Activated naive CD8-positive, alpha-beta T cell treated with anti-CD3 and anti-CD28 coated beads, Interleukin-2, amount 50 U/mL, for 24 hours (primary cell): ENCODE measurements around the gene REXO4.
A peak's percentile ranks its signal among the peaks of the same experiment; 100 is the strongest.
"Not testable (repeated sequence)": the region's sequence is repeated elsewhere in the genome, so short reads cannot be mapped to it uniquely, and the experiment has no call there.

Source experiments
- ATAC-seq: fragments of 150-1000 bp; cut with Tn5 transposase; one replicate; pipeline ENCODE4 v1.10.0; 2021
- DNase-seq: peaks from one replicate; pipeline ENCODE4 v3.0.0; 2021
- H3K27ac Mint-ChIP-seq: one replicate; pipeline ENCODE4 v1.8.0; 2021; ENCODE audit warnings: mild to moderate bottlenecking, mixed read lengths
- H3K27me3 Mint-ChIP-seq: one replicate; pipeline ENCODE4 v1.8.0; 2021; ENCODE audit warnings: mixed read lengths
- H3K36me3 Mint-ChIP-seq: one replicate; pipeline ENCODE4 v1.8.0; 2021; ENCODE audit warnings: low read depth, mixed read lengths
- H3K4me1 Mint-ChIP-seq: one replicate; pipeline ENCODE4 v1.8.0; 2021; ENCODE audit warnings: mixed read lengths
- H3K4me3 Mint-ChIP-seq: one replicate; pipeline ENCODE4 v1.8.0; 2021; ENCODE audit warnings: mild to moderate bottlenecking, moderate library complexity, mixed read lengths
- H3K9me3 Mint-ChIP-seq: one replicate; pipeline ENCODE4 v1.8.0; 2021; ENCODE audit warnings: mixed read lengths

The REXO4 gene

GRCh38 chr9:133455936-133456335, 38.1 kb upstream of the REXO4 start:
- no peaks in the 10 kb centered on the region for H3K36me3 Mint-ChIP-seq
- H3K27me3 Mint-ChIP-seq = no peaks in the 10 kb centered on the region
- DNase-seq (no peak), ATAC-seq (no peak)
- H3K4me1 Mint-ChIP-seq = peaks cover 2% of the 10 kb centered on the region
- no peak overlapping the region for H3K27ac Mint-ChIP-seq
- H3K4me3 Mint-ChIP-seq = no peak overlapping the region
- no peaks in the 10 kb centered on the region for H3K9me3 Mint-ChIP-seq

GRCh38 chr9:133454943-133455673, 37.3 kb upstream of the REXO4 start:
- H3K27me3 Mint-ChIP-seq = no peaks in the 10 kb centered on the region
- no peaks in the 10 kb centered on the region for H3K9me3 Mint-ChIP-seq
- no peaks in the 10 kb centered on the region for H3K4me1 Mint-ChIP-seq
- ATAC-seq = no peak
- H3K4me3 Mint-ChIP-seq = no peak overlapping the region
- no peak overlapping the region for H3K27ac Mint-ChIP-seq
- DNase-seq = no peak
- no peaks in the 10 kb centered on the region for H3K36me3 Mint-ChIP-seq

- H3K27me3 Mint-ChIP-seq = no peaks in the 10 kb centered on the region
- ATAC-seq (no peak), DNase-seq (no peak)
- H3K36me3 Mint-ChIP-seq = no peaks in the 10 kb centered on the region
- no peaks in the 10 kb centered on the region for H3K9me3 Mint-ChIP-seq
- no peak overlapping the region for H3K4me3 Mint-ChIP-seq
- no peaks in the 10 kb centered on the region for H3K4me1 Mint-ChIP-seq
- no peak overlapping the region for H3K27ac Mint-ChIP-seq
These were observed 36.5 kb upstream of the REXO4 start for GRCh38 chr9:133454325-133454724.

GRCh38 chr9:133453651-133454050, 35.8 kb upstream of the REXO4 start:
- Mint-ChIP-seq H3K36me3 (no peaks in the 10 kb centered on the region), H3K9me3 (no peaks in the 10 kb centered on the region), H3K27ac (no peak overlapping the region), H3K4me1 (no peaks in the 10 kb centered on the region), H3K4me3 (no peak overlapping the region), H3K27me3 (no peaks in the 10 kb centered on the region)
- DNase-seq = no peak
- ATAC-seq = no peak

DNA sequence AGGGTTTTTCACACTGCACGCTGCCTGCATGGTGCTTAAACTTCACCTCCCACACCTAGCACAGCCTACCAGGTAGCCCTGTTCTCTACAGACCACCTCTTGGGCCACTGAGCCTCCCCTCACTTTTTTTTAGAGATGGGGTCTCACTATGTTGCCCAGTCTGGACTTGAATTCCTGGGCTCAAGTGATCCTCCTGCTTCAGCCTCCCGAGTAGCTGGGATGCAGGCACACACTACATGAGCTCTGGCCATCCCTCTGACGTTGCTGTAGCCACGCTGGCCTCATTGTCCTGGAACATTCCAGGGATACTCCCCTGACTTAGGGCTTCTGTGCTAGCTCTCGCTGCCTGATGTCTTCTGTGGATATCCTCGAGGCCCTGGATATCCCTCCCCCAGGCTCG, 34.8 kb upstream of the REXO4 start:
- Mint-ChIP-seq H3K27ac (no peak overlapping the region), H3K4me3 (no peak overlapping the region), H3K27me3 (no peaks in the 10 kb centered on the region), H3K9me3 (no peaks in the 10 kb centered on the region), H3K36me3 (no peaks in the 10 kb centered on the region), H3K4me1 (no peaks in the 10 kb centered on the region)
- DNase-seq (no peak), ATAC-seq (no peak)

DNA sequence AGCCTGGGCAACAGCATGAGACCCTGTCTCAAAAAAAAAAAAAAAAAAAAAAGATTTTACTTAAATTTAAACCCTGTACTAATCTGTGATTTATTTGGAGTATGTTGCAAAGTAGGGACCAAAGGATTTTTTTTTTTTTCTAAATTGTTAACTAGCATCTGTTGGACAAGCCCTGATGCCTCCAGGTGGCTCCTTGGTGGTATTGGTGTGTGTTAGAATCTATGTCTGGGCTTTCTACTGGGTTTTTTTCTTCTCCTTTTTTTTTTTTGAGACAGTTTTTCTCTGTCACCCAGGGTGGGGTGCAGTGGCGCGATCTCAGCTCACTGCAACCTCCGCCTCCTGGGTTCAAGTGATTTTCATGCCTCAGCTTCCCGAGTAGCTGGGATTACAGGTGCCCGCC, 34.1 kb upstream of the REXO4 start:
- H3K9me3 Mint-ChIP-seq, ATAC-seq, DNase-seq, H3K4me3 Mint-ChIP-seq, H3K27me3 Mint-ChIP-seq, H3K27ac Mint-ChIP-seq, H3K4me1 Mint-ChIP-seq, H3K36me3 Mint-ChIP-seq: not testable (repeated sequence)

DNA sequence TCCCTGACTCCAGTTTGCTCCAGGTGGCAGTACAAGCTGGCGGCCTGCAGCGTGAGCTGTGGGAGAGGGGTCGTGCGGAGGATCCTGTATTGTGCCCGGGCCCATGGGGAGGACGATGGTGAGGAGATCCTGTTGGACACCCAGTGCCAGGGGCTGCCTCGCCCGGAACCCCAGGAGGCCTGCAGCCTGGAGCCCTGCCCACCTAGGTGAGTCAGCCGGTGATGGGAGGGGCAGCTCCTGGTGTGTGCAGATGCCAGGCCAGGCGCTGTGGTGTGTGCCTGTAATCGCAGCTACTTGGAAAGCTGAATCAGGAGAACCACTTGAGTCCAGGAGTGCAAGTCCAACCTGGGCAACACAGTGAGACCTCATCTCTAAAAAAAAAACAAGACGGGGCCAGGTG, 31.9 kb upstream of the REXO4 start:
- ATAC-seq = no peak
- Mint-ChIP-seq H3K9me3 (no peaks in the 10 kb centered on the region), H3K4me1 (no peaks in the 10 kb centered on the region), H3K27me3 (no peaks in the 10 kb centered on the region), H3K4me3 (no peak overlapping the region), H3K36me3 (no peaks in the 10 kb centered on the region), H3K27ac (no peak overlapping the region)
- DNase-seq = no peak

DNA sequence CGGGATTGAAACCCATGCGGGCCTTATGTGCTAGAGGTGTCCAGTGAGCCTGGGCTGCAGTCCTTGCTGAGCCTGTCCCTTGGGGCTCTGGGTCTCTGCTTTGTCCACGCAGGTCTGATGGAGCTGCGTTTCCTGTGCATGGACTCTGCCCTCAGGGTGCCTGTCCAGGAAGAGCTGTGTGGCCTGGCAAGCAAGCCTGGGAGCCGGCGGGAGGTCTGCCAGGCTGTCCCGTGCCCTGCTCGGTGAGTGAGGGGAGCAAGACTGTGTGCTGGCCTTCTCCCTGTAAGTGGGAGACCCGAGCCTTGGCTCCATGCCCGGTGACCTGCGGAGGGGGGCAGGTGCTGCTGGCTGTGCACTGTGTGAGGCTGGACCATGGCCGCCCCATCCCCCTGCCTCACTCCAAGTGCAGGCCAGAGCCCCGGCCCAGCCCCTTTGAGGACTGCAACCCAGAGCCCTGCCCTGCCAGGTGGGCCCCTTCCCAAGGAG, 30.7 kb upstream of the REXO4 start:
- H3K4me3 Mint-ChIP-seq = no peak overlapping the region
- no peak for ATAC-seq
- no peaks in the 10 kb centered on the region for H3K27me3 Mint-ChIP-seq
- no peaks in the 10 kb centered on the region for H3K9me3 Mint-ChIP-seq
- DNase-seq = no peak
- H3K36me3 Mint-ChIP-seq = no peaks in the 10 kb centered on the region
- H3K27ac Mint-ChIP-seq = no peak overlapping the region
- H3K4me1 Mint-ChIP-seq = no peaks in the 10 kb centered on the region

DNA sequence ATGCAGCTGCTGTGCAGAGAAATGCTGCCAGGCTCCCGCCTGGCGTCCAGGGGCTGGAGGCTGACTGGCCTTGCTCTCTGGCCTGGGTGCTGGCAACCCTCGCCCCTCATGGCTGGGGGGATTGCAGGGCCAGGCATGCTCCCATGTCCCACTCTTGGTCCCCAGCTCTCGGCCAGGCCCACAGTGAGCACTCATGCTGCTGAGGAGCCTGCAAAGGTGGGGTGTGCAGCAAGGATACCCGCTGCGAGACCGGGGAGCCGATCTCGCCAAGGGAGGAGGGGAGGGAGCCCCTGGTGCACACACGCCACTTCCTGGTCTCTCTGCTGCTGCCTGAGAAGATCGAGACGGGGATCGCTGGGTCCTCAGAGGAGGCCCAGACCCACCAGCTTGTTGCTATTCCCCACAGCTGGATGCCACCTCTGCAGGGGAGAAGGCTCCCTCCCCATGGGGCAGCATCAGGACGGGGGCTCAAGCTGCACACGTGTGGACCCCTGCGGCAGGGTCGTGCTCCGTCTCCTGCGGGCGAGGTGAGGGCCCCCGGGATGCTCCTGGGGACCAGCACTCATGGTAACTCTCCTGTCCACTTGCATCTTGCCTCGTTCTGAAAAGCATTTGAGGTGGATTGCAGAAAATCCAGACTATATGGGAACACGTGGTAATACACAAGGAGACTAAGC, 27.6 kb upstream of the REXO4 start:
- Mint-ChIP-seq H3K27ac (no peak overlapping the region), H3K9me3 (no peaks in the 10 kb centered on the region), H3K27me3 (no peaks in the 10 kb centered on the region), H3K36me3 (no peaks in the 10 kb centered on the region), H3K4me1 (peaks cover 3% of the 10 kb centered on the region), H3K4me3 (no peak overlapping the region)
- no peak for ATAC-seq
- DNase-seq = no peak

DNA sequence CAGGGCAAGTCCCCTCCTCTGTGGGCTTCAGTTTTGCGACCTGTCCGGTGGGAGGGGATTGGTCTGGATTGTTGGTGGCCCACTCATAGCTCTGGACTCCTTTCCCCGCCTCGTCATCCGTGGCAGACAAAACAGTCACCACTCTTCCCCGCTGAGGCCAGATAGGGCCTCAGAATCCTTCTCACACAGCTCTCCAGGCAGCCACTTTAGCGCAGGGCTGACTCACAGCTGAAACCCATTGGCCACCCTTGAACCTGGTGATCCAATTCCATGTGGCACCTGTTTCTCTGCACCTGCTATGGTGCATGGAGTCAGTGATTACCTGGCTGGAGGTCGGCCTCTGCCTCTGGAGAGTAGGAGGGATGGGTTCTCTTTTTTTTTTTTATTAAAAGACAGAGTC, 26.2 kb upstream of the REXO4 start:
- H3K4me3 Mint-ChIP-seq = no peak overlapping the region
- ATAC-seq (no peak), DNase-seq (no peak)
- H3K27ac Mint-ChIP-seq = no peak overlapping the region
- no peaks in the 10 kb centered on the region for H3K36me3 Mint-ChIP-seq
- no peaks in the 10 kb centered on the region for H3K9me3 Mint-ChIP-seq
- H3K4me1 Mint-ChIP-seq = peaks cover 7% of the 10 kb centered on the region
- no peaks in the 10 kb centered on the region for H3K27me3 Mint-ChIP-seq

- Mint-ChIP-seq H3K27me3 (no peaks in the 10 kb centered on the region), H3K4me3 (no peak overlapping the region), H3K36me3 (no peaks in the 10 kb centered on the region), H3K27ac (no peak overlapping the region), H3K9me3 (no peaks in the 10 kb centered on the region), H3K4me1 (peaks cover 7% of the 10 kb centered on the region)
- ATAC-seq (no peak), DNase-seq (no peak)
These were observed 25.4 kb upstream of the REXO4 start for GRCh38 chr9:133443248-133443647.

DNA sequence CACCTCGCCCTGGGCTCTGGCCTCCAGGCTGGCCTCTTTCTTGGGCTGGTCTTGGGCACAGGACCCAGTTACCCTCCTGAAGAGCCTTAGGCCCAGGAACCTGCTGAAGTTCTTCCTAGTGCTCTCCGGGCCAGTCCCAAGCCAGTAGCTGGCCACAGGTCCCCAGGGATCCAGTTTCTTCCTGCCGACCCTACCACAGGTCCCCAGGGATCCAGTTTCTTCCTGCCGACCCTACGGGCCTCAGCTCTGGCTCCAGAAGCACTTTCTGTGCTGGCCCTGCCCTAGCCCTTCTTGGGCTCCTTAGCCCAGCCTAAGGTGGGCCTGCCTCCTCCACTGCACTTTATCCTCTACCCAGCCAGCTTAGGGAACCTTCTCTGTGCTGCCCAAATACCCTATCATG, 23.8 kb upstream of the REXO4 start:
- peaks cover 7% of the 10 kb centered on the region for H3K4me1 Mint-ChIP-seq
- H3K36me3 Mint-ChIP-seq = no peaks in the 10 kb centered on the region
- no peaks in the 10 kb centered on the region for H3K9me3 Mint-ChIP-seq
- no peak overlapping the region for H3K4me3 Mint-ChIP-seq
- H3K27me3 Mint-ChIP-seq = no peaks in the 10 kb centered on the region
- no peak for ATAC-seq
- no peak overlapping the region for H3K27ac Mint-ChIP-seq
- no peak for DNase-seq

- DNase-seq = no peak
- Mint-ChIP-seq H3K4me1 (peaks cover 7% of the 10 kb centered on the region), H3K4me3 (no peak overlapping the region), H3K9me3 (no peaks in the 10 kb centered on the region), H3K27ac (no peak overlapping the region), H3K27me3 (no peaks in the 10 kb centered on the region), H3K36me3 (no peaks in the 10 kb centered on the region)
- no peak for ATAC-seq
These were observed 23.1 kb upstream of the REXO4 start for GRCh38 chr9:133440874-133441273.

GRCh38 chr9:133439337-133439736, 21.5 kb upstream of the REXO4 start:
- no peaks in the 10 kb centered on the region for H3K9me3 Mint-ChIP-seq
- H3K4me3 Mint-ChIP-seq = no peak overlapping the region
- H3K4me1 Mint-ChIP-seq = peaks cover 7% of the 10 kb centered on the region
- peak; percentile 35 for ATAC-seq
- no peak for DNase-seq
- no peaks in the 10 kb centered on the region for H3K36me3 Mint-ChIP-seq
- no peak overlapping the region for H3K27ac Mint-ChIP-seq
- H3K27me3 Mint-ChIP-seq = no peaks in the 10 kb centered on the region

DNA sequence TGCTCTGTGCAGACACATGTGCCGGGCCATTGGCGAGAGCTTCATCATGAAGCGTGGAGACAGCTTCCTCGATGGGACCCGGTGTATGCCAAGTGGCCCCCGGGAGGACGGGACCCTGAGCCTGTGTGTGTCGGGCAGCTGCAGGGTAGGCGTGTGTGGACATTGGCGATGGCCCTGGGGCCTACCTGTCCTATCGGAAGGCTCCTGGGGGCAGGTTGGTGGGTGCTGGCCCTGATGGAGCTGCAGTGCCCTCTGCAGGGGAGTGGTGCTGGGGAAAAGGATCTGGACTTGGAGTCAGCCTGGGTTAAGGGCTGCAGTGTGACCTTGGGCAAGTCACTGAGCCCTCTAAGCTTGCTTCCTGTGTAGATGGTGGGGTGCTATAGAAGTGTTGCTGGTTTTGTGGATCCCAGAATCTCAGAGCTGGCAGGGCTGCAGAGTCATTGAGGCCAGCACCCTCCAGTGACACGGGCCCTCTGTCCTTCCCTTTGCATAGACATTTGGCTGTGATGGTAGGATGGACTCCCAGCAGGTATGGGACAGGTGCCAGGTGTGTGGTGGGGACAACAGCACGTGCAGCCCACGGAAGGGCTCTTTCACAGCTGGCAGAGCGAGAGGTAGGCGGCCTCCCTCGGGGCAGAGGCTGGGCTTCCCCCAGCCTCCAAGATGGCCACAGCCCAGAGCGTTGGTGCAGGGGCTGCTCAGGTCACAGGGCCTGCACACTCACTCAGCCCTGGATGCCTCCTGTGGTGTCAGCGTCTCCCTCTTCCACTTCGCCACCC, 20.1 kb upstream of the REXO4 start:
- no peak for ATAC-seq

More for the DNA sequence above, 20.1 kb upstream of the REXO4 start:
- no peaks in the 10 kb centered on the region for H3K27me3 Mint-ChIP-seq
- peaks cover 7% of the 10 kb centered on the region for H3K4me1 Mint-ChIP-seq
- H3K36me3 Mint-ChIP-seq = no peaks in the 10 kb centered on the region
- DNase-seq = no peak
- H3K4me3 Mint-ChIP-seq = no peak overlapping the region
- no peak overlapping the region for H3K27ac Mint-ChIP-seq
- H3K9me3 Mint-ChIP-seq = no peaks in the 10 kb centered on the region
